ENCODE results near the gene LASP1.
A peak's percentile ranks its signal among the peaks of the same experiment; 100 is the strongest.

LASP1 gene

GRCh38 chr17:38870259-38871165, 654 bp downstream of the LASP1 start:
- peak; percentile 71 for DNase-seq

DNA sequence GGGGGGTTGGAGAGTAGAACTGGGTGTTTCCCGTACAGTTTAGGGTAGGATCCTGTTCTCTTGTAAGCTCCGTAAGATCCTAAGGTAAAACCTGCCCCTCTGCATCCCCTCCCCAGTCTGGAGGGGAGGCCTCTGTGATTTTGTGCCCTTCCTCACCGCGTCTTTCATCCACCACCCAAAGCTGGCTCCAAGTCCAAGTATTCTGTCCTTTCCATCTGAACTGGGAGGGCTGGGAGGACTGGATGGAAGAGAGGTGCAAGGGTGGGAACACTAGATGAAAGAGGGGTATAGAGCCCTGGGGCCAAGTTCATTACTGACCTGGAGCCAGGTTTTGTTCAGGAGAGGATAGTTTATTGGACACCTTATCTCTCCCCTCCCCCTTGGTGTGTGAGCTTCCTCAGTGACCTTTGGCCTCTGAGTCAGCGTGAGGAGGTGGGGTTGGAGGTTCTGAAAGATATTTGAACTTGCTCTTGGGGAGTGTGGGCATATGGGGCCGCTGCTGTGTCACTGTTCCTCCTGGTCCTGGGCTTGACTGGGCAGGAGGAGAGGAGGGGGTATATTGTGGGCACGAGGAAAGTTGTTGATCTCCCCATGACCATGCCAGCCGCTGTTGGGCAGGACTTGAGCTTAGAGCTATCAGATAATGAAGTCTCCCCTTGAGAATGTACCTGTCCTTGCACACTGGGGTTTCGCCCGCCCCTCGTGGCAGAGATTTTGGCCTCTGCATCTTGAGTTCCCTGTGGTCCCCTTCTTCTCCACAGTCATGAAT, 1.6 kb downstream of the LASP1 start:
- peak; percentile 77 for DNase-seq

GRCh38 chr17:38872027-38872511, 2.2 kb downstream of the LASP1 start:
- no peak for DNase-seq

- DNase-seq, result no peak
Measured at GRCh38 chr17:38872671-38873385, 3.0 kb downstream of the LASP1 start.

- no peak for DNase-seq
Measured at GRCh38 chr17:38873640-38874380, 4.0 kb downstream of the LASP1 start.

DNA sequence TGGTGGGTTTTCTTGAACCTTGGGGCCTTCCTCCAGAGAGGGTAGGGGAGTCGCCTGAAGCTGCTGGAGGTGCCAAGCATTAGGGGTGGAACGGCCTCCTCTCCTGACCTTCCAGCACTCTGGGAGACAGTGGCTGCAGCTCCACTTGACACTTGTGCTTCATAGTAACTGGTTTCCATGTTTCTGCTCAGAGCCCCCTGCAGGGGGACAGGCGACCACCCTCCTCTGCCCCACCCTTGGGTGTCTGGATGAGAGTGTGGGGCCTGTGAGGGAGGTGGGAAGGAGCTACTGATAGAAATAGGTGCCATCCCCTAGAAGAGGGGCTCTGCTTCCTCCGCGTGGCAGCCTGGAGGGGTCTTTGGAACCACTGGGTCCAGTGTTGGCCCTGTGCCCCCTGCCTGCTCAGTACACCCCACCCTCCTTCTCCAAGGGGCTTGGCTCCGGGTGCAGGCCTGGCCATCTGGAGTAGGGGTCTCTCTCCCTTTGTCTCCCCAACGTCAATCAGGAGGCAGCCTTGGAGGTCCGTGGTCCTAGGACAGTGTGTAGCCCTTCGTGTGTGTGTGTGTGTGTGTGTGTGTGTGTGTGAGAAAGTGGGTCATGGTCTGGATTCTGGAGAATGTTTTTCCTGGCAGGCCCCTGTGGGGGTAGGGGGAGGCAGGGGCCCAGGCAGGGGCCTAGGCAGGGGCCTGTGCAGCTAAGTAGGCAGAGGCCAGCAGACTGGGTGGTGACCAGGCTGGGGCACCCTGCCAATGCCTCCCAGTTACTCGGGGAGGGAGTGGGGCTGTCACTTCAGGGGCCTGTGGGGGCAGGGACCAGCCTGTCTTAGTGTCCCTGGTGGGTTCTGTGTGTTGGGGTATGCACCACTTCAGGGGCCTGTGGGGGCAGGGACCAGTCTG, 4.9 kb downstream of the LASP1 start:
- peak; percentile 49 for DNase-seq

- peak; percentile 66 for DNase-seq
Measured at GRCh38 chr17:38875477-38876075, 5.7 kb downstream of the LASP1 start.

DNA sequence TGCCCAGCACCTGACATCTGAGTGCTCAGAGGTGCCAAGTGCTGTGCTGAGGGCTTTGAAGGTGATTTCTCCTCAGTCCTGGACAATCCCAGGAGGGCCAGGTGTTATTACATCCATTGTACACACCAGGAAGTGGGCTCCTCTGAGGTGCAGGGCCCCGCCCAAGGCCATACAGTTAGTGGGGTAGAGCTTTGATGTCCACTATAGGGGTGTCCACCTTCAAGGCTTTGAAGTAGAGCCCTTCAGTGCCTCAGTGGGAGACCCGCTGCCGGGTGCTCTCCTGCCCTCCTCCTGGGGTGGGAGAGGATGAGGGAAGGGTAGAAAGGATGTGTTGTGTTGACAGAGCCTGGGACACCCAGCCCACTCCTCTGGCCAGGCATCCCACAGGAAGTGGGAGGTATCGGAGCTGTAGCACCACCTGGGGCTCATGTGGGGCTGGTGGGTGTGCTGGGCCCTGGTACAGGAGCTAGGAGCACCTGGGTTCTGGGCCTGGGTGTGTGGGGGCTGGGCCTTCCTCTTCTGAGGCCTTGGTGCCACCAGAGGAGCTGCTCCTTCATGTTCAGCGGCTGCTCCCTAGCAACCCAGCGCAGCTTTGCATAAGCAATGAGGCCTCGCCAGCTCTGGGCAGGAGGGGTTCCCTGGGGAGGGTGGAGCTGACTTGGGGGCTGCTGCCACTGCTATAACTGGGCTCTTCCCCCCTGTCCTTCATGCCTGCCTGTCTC, 7.4 kb downstream of the LASP1 start:
- DNase-seq, result no peak

GRCh38 chr17:38879878-38880665, 10.2 kb downstream of the LASP1 start:
- peak; percentile 95 for DNase-seq

- DNase-seq, result peak; percentile 70
Measured at GRCh38 chr17:38881600-38882191, 11.8 kb downstream of the LASP1 start.

DNA sequence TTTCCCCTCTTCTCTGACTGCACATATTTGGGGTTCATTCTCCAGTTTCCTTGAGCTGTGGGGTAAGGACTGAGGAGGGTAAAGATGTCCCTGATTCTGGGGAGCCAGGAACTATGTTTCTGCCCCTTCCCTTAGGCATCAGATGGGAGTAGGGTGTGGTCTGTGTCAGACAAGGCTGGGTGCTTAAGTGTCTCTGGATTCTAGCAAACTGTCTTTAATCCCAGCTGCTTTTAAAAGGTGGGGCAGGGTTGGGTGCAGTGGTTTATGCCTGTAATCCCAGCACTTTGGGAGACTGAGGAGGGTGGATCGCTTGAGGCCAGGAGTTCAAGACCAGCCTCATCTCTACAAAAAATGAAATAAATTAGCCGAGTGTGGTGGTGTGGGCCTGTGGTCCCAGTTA, 13.0 kb downstream of the LASP1 start:
- no peak for DNase-seq

GRCh38 chr17:38883592-38884526, 14.0 kb downstream of the LASP1 start:
- no peak for DNase-seq

DNA sequence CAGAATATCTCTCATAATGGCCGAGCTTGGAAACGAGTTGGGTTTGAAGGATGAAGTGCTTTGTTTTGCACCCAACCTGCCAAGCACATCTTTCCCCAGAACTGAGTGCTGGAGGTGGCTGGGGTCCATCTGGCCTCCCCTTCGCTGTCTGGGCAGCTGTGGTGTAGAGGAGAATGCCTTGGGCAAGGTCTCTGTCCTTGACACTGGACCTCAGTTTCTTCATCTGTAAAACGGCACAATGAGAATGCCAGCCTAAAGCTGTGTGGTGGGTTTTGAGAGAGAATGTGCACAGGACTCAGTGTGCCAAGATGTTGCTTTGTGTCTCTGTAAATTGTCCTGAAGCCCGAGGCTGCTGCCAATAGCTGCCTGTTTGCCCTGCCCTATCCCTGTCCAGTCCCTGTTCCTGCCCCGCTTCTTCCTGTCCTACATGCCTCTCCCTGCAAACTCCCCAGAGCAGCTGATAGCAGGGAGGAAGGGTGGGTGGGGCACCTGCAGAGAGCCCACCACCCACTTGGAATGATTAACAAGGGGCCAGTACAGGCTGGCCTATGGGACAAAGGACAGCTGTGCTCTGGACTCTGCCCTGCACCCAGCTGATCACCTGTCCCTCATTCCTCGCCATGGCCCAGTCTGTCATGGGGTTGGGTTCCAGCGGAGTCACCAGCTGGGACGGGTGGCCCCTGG, 15.3 kb downstream of the LASP1 start:
- no peak for DNase-seq

GRCh38 chr17:38885728-38886642, 16.1 kb downstream of the LASP1 start:
- peak; percentile 44 for DNase-seq

- DNase-seq, result no peak
Measured at GRCh38 chr17:38886643-38887010, 16.8 kb downstream of the LASP1 start.

DNA sequence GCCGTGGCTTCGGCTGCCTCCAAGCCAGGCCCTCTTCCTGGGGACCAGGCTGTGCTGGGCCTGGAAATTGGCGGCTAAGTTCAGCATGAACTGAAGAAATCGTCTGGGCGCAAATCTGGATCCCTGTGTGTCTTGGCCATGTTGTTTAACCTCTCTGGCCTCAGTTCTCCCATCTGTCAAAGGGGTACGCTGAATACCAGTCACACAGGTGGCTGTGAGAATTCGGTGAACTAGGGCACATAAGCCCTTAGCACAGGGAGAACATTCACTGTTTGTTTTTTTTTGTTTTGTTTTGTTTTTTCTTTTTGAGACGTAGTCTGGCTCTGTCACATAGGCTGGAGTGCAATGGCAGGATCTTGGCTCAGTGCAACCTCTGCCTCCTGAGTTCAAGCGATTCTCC, 19.0 kb downstream of the LASP1 start:
- no peak for DNase-seq
